Activated CD8-positive, alpha-beta T cell treated with anti-CD3 and anti-CD28 coated beads for 36 hours (primary cell): ENCODE measurements around the gene KANSL3. TPM values are rescaled to one million over a fixed set of nuclear protein-coding genes. Genes with fewer than 3 reads are reported as not detected.

Source experiments
- ATAC-seq: fragments of 200-7000 bp; cut with Tn5 transposase; one replicate; pipeline ENCODE4 v1.10.0; 2021; ENCODE audit warnings: mild to moderate bottlenecking, moderate library complexity
- CTCF ChIA-PET: fragments of 350-600 bp; sonication (Branson Sonifier 250); formaldehyde crosslinking; loops from one replicate; lab custom pipeline; 2021; ENCODE audit warnings: antibody characterized with exemption; lab: Charles Lee
- POLR2A ChIA-PET: fragments of 350-600 bp; sonication (Branson Sonifier 250); formaldehyde crosslinking; loops from one replicate; lab custom pipeline; 2021; ENCODE audit warnings: antibody characterized with exemption; lab: Charles Lee
- DNase-seq: peaks from one replicate; pipeline ENCODE4 v3.0.0-alpha.2; 2020
- H3K27ac Mint-ChIP-seq: one replicate; pipeline ENCODE4 v1.8.0; 2021; ENCODE audit warnings: mild to moderate bottlenecking, mixed read lengths
- H3K27me3 Mint-ChIP-seq: one replicate; pipeline ENCODE4 v1.8.0; 2021; ENCODE audit warnings: mixed read lengths
- H3K36me3 Mint-ChIP-seq: one replicate; pipeline ENCODE4 v1.8.0; 2021; ENCODE audit warnings: low read depth, mixed read lengths
- H3K4me1 Mint-ChIP-seq: one replicate; pipeline ENCODE4 v1.8.0; 2021; ENCODE audit warnings: low read depth, mixed read lengths
- H3K4me3 Mint-ChIP-seq: one replicate; pipeline ENCODE4 v1.8.0; 2021; ENCODE audit warnings: mild to moderate bottlenecking, moderate library complexity, mixed read lengths
- H3K9me3 Mint-ChIP-seq: one replicate; pipeline ENCODE4 v1.8.0; 2021; ENCODE audit warnings: mixed read lengths
- CTCF ChIP-seq: fragments of 200-600 bp; IDR thresholded peaks from one replicate; pipeline ENCODE4 v1.8.0; 2022; ENCODE audit warnings: antibody characterized with exemption, mild to moderate bottlenecking
- intact Hi-C: fragments of 100-400 bp; cut with micrococcal nuclease; formaldehyde crosslinking; loops from one replicate; pipeline ENCODE4 v1.10.0; 2022
- total RNA-seq, 2 experiments: library from RNA; stranded (reverse); gene quantifications; one replicate each; pipeline ENCODE4 v1.2.3, GENCODE V29; 2021

The KANSL3 gene
- total RNA-seq, 2 experiments from 2014 or later = 37.8 to 39.8 TPM

GRCh38 chr2:96574364-96574763, 63.7 kb downstream of the KANSL3 start:
- ATAC-seq (no peak), DNase-seq (no peak)
- Mint-ChIP-seq H3K4me1 (no peaks in the 10 kb centered on the region), H3K4me3 (no peak overlapping the region), H3K36me3 (no peaks in the 10 kb centered on the region), H3K9me3 (no peaks in the 10 kb centered on the region), H3K27me3 (no peaks in the 10 kb centered on the region), H3K27ac (no peak overlapping the region)
- TF ChIP-seq CTCF = no peak
- ChIA-PET CTCF (no interaction called here), POLR2A (no interaction called here)
- intact Hi-C loops = no loop called here

- ChIA-PET POLR2A (no interaction called here), CTCF (no interaction called here)
- no peak overlapping the region for H3K4me3 Mint-ChIP-seq
- H3K4me1 Mint-ChIP-seq = no peaks in the 10 kb centered on the region
- no peak for TF ChIP-seq CTCF
- no peak overlapping the region for H3K27ac Mint-ChIP-seq
- H3K36me3 Mint-ChIP-seq = no peaks in the 10 kb centered on the region
- no peaks in the 10 kb centered on the region for H3K27me3 Mint-ChIP-seq
- ATAC-seq (no peak), DNase-seq (no peak)
- no peaks in the 10 kb centered on the region for H3K9me3 Mint-ChIP-seq
- intact Hi-C loops = no loop called here
Observed at GRCh38 chr2:96568094-96568493, 70.0 kb downstream of the KANSL3 start.

- CTCF ChIA-PET = interaction anchor here (3.2 kb wide), 1 partner anchor 11 kb away, joined by 20 read pairs; no protein-coding TSS in a partner anchor
- TF ChIP-seq CTCF = no peak
Observed at GRCh38 chr2:96565111-96565510, 73.0 kb downstream of the KANSL3 start.

GRCh38 chr2:96564563-96564962, 73.5 kb downstream of the KANSL3 start:
- DNase-seq = no peak
- intact Hi-C loops = no loop called here
- H3K4me1 Mint-ChIP-seq = no peaks in the 10 kb centered on the region
- no peak overlapping the region for H3K4me3 Mint-ChIP-seq
- ChIA-PET POLR2A (no interaction called here), CTCF (interaction anchor here (3.2 kb wide), 1 partner anchor 10 kb away, joined by 20 read pairs; no protein-coding TSS in a partner anchor)
- no peaks in the 10 kb centered on the region for H3K9me3 Mint-ChIP-seq
- TF ChIP-seq CTCF = no peak
- H3K27me3 Mint-ChIP-seq = no peaks in the 10 kb centered on the region
- no peaks in the 10 kb centered on the region for H3K36me3 Mint-ChIP-seq
- no peak overlapping the region for H3K27ac Mint-ChIP-seq
- no peak for ATAC-seq

More at GRCh38 chr2:96565111-96565510, 73.0 kb downstream of the KANSL3 start:
- Mint-ChIP-seq H3K36me3 (no peaks in the 10 kb centered on the region), H3K4me1 (no peaks in the 10 kb centered on the region), H3K27ac (no peak overlapping the region), H3K9me3 (no peaks in the 10 kb centered on the region), H3K27me3 (no peaks in the 10 kb centered on the region), H3K4me3 (no peak overlapping the region)
- intact Hi-C loops = no loop called here
- DNase-seq = no peak
- no peak for ATAC-seq
- POLR2A ChIA-PET = interaction anchor here (1.8 kb wide), 1 partner anchor 18 kb away, joined by 6 read pairs; no protein-coding TSS in a partner anchor

- DNase-seq = no peak
- H3K4me3 Mint-ChIP-seq = no peak overlapping the region
- no peak for ATAC-seq
- TF ChIP-seq CTCF = no peak
- H3K36me3 Mint-ChIP-seq = no peaks in the 10 kb centered on the region
- POLR2A ChIA-PET = no interaction called here
- no peaks in the 10 kb centered on the region for H3K27me3 Mint-ChIP-seq
- CTCF ChIA-PET = no interaction called here
- H3K27ac Mint-ChIP-seq = no peak overlapping the region
- intact Hi-C loops = no loop called here
- H3K9me3 Mint-ChIP-seq = no peaks in the 10 kb centered on the region
- H3K4me1 Mint-ChIP-seq = no peaks in the 10 kb centered on the region
Observed at GRCh38 chr2:96564026-96564425, 74.1 kb downstream of the KANSL3 start.
